GM06990 (cell line): ENCODE data around the gene QRSL1.

ENCODE experiments used
- DNase-seq: peaks from one replicate; pipeline ENCODE4 v3.0.0-alpha.2; 2011; ENCODE audit not compliant: insufficient read length; ENCODE audit errors: extremely low read depth
- H3K27me3 ChIP-seq: replicated peaks from 2 replicates; pipeline ENCODE4 v1.6.0; 2011; ENCODE audit warnings: low read length; ENCODE audit not compliant: control insufficient read depth, insufficient read depth
- H3K36me3 ChIP-seq: 2 replicates; pipeline ENCODE4 v1.5.1; 2011; ENCODE audit warnings: low read length; ENCODE audit not compliant: control insufficient read depth, insufficient read depth
- H3K4me3 ChIP-seq: replicated peaks from 2 replicates; pipeline ENCODE4 v1.5.1; 2011; ENCODE audit warnings: low read depth, mild to moderate bottlenecking, control low read depth, low read length
- CTCF ChIP-seq: IDR thresholded peaks from 2 replicates; pipeline ENCODE4 v1.5.1; 2011; ENCODE audit warnings: low read length, control low read depth, mild to moderate bottlenecking, inconsistent platforms; ENCODE audit not compliant: insufficient read depth, poor library complexity, severe bottlenecking

Gene QRSL1

GRCh38 chr6:106600329-106600728, 29.0 kb upstream of the QRSL1 start:
- TF ChIP-seq CTCF, result no peak
- no peak for DNase-seq
- Histone ChIP-seq H3K36me3 (peaks cover 3% of the 10 kb centered on the region), H3K27me3 (no peaks in the 10 kb centered on the region), H3K4me3 (no peak overlapping the region)

GRCh38 chr6:106608080-106608668, 21.2 kb upstream of the QRSL1 start:
- peak; percentile 67 for TF ChIP-seq CTCF
- Histone ChIP-seq H3K4me3 (no peak overlapping the region), H3K36me3 (peaks cover 3% of the 10 kb centered on the region), H3K27me3 (no peaks in the 10 kb centered on the region)
- DNase-seq, result peak; percentile 36

GRCh38 chr6:106609699-106610098, 19.7 kb upstream of the QRSL1 start:
- Histone ChIP-seq H3K27me3 (no peaks in the 10 kb centered on the region), H3K4me3 (no peak overlapping the region), H3K36me3 (peaks cover 3% of the 10 kb centered on the region)
- peak; percentile 30 for TF ChIP-seq CTCF
- no peak for DNase-seq

GRCh38 chr6:106611030-106611429, 18.3 kb upstream of the QRSL1 start:
- no peak for TF ChIP-seq CTCF
- Histone ChIP-seq H3K36me3 (no peaks in the 10 kb centered on the region; the same call in 1 of the 2 replicates), H3K27me3 (no peaks in the 10 kb centered on the region)

GRCh38 chr6:106612671-106613416, 16.5 kb upstream of the QRSL1 start:
- no peak overlapping the region for H3K4me3 ChIP-seq
- DNase-seq, result no peak

More at GRCh38 chr6:106611030-106611429, 18.3 kb upstream of the QRSL1 start:
- H3K4me3 ChIP-seq, result no peak overlapping the region
- DNase-seq, result no peak

More at GRCh38 chr6:106612671-106613416, 16.5 kb upstream of the QRSL1 start:
- no peak for TF ChIP-seq CTCF
- Histone ChIP-seq H3K36me3 (no peaks in the 10 kb centered on the region; the same call in 1 of the 2 replicates), H3K27me3 (no peaks in the 10 kb centered on the region)
